Activated T-helper 2 cell treated with anti-CD3 and anti-CD28 coated beads, Interferon-gamma antibody, Interleukin-2, Interleukin-4, amounts not matched to agents 10 μg/mL and 5 μg/mL and 100 μg/mL, durations not matched to agents 14 hours and 24 hours and 36 hours (primary cell): ENCODE data around the gene SMYD3. TPM values are rescaled to one million over a fixed set of nuclear protein-coding genes. Genes with fewer than 3 reads are reported as not detected.
"Not testable (repeated sequence)": the region's sequence is repeated elsewhere in the genome, so short reads cannot be mapped to it uniquely, and the experiment has no call there.

Source experiments
- DNase-seq: peaks from one replicate; pipeline ENCODE4 v3.0.0; 2021; ENCODE audit warnings: low spot score
- H3K27ac Mint-ChIP-seq: one replicate; pipeline ENCODE4 v1.8.0; 2021; ENCODE audit warnings: mixed read lengths
- H3K27me3 Mint-ChIP-seq: one replicate; pipeline ENCODE4 v1.8.0; 2021; ENCODE audit warnings: low read depth, mixed read lengths
- H3K36me3 Mint-ChIP-seq: one replicate; pipeline ENCODE4 v1.8.0; 2021; ENCODE audit warnings: low read depth, mixed read lengths
- H3K4me1 Mint-ChIP-seq: one replicate; pipeline ENCODE4 v1.8.0; 2021; ENCODE audit warnings: low read depth, mixed read lengths
- H3K4me3 Mint-ChIP-seq: one replicate; pipeline ENCODE4 v1.8.0; 2021; ENCODE audit warnings: low read depth, mild to moderate bottlenecking, moderate library complexity, mixed read lengths
- H3K9me3 Mint-ChIP-seq: one replicate; pipeline ENCODE4 v1.8.0; 2021; ENCODE audit warnings: mixed read lengths
- intact Hi-C: fragments of 100-400 bp; cut with micrococcal nuclease; formaldehyde crosslinking; loops from one replicate; pipeline ENCODE4 v1.15.1; 2023
- total RNA-seq: library from RNA; stranded (reverse); gene quantifications from 2 replicates; pipeline ENCODE4 v1.2.3, GENCODE V29; 2022

SMYD3 gene
- total RNA-seq, 1 donor from 2014 or later = 24.1 TPM

DNA sequence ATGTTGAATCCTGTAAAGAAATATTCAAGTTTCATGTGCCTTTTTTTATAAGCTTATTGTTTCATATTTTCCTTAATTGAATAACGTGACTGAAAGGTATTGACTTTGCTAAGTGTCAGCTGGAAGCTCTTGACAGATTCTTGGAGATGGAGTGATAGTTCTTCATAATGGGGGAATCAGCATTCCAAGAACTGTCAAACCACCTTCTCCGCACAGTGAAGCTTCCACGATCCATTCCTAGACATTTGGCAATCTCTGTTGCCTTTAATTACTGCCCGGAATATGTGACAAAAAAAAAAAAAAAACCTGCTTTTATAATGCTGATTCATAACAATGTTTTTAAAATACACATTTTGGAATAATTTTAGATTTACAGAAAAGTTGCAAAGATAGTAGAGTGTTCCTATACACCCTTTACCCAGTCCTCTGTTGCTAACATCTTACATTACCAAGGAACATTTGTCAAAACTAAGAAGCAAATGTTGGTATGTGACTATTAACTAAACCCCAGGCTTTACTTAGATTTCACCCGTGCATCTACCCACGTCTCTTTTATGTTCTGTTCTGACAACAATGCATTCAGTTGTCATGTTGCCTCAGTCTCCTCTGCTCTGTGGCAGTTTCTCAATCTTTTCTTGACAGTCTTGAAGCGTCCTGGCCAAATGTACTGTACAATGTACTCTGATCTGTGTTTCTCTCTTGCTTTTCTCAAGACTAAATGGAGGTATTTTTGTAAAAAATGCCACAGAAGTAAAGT, 674.1 kb downstream of the SMYD3 start:
- intact Hi-C loops = no loop called here
- Mint-ChIP-seq H3K4me1 (no peaks in the 10 kb centered on the region), H3K4me3 (no peak overlapping the region), H3K9me3 (no peaks in the 10 kb centered on the region), H3K27ac (no peak overlapping the region), H3K36me3 (no peaks in the 10 kb centered on the region), H3K27me3 (no peaks in the 10 kb centered on the region)
- no peak for DNase-seq

DNA sequence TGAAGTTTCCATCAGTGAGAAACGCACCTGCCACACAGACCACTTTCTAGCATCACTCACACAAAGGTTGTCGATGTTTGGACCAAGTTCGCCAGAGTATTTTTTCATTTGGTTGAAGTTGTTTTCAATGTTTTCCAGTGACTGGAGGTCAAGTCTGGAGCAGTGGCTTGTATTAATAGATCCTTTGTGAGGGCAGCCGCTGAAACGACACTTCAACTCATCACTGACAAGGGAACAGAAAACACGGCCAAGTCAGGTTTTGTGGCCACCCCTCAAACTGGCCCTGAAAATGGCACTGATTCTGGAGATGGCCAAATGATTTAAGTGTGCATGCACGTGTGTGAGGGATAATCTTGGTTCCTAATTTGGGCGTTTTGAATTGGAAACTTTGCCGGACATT, 675.6 kb downstream of the SMYD3 start:
- Mint-ChIP-seq H3K4me3 (no peak overlapping the region), H3K4me1 (no peaks in the 10 kb centered on the region)

DNA sequence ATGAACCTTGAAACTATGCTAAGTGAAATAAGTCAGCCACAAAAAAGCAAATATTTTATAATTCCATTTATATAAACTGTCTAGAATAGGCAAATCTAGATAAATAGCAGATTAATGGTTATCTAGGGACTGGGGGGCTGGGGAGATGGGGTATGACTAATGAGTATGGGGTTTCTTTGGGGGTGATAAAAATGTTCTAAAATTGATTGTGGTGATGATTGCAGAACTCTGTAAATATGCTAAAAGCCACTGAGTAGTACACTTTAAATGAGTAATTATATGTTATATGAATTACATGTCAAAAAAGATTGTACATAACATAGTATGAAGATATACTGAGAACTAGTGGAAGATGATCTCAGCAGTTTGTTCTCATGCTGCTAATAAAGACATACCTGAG, 677.3 kb downstream of the SMYD3 start:
- intact Hi-C loops = no loop called here
- Mint-ChIP-seq H3K27me3 (no peaks in the 10 kb centered on the region), H3K36me3 (no peaks in the 10 kb centered on the region), H3K4me1 (no peaks in the 10 kb centered on the region), H3K27ac (no peak overlapping the region), H3K4me3 (no peak overlapping the region), H3K9me3 (no peaks in the 10 kb centered on the region)
- no peak for DNase-seq

More for the DNA sequence above, 675.6 kb downstream of the SMYD3 start:
- intact Hi-C loops = no loop called here
- no peaks in the 10 kb centered on the region for H3K27me3 Mint-ChIP-seq
- no peaks in the 10 kb centered on the region for H3K36me3 Mint-ChIP-seq
- H3K27ac Mint-ChIP-seq = no peak overlapping the region
- H3K9me3 Mint-ChIP-seq = no peaks in the 10 kb centered on the region
- DNase-seq = no peak

DNA sequence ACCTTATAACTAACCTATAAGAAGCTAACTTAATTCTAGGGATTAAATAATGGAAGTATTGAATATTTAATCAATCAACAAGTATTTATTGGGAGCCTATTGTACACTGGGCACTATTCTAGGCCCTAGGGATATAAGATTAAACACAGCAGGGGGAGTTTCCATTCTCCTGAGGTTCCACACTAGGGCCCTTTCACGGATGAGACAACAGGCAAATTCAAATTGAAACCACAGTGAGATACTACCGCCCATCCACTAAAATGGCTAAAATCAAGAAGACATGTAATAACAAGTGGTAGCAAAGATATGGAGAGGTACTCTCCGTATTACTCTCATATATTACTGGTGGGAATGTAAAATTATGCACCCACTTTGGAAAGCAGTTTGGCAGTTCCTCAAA, 677.9 kb downstream of the SMYD3 start:
- intact Hi-C loops = no loop called here
- Mint-ChIP-seq H3K4me1 (no peaks in the 10 kb centered on the region), H3K36me3 (no peaks in the 10 kb centered on the region), H3K27ac (no peak overlapping the region), H3K9me3 (no peaks in the 10 kb centered on the region), H3K27me3 (no peaks in the 10 kb centered on the region), H3K4me3 (no peak overlapping the region)
- no peak for DNase-seq

DNA sequence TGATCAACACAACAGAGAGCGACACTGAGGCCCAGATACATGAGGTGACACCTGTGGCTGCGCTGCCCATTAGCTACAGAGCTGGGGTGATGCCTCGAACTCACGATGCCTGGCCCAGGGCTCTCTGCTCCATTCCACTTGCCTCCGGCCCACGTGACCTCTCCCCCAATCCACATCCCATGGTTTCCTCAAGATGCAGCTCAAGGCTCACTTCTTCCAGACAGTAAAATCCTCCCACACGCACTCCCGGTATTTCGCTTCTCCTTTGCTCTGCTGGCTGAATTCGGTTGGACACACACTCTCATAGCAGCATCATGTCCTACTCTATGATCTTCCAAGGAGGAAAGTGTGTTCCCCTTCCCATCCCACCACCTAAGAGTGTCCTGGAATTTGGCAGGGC, 679.8 kb downstream of the SMYD3 start:
- Mint-ChIP-seq H3K4me3 (no peak overlapping the region), H3K27me3 (no peaks in the 10 kb centered on the region), H3K36me3 (no peaks in the 10 kb centered on the region), H3K9me3 (no peaks in the 10 kb centered on the region), H3K4me1 (no peaks in the 10 kb centered on the region), H3K27ac (no peak overlapping the region)
- intact Hi-C loops = no loop called here
- no peak for DNase-seq

DNA sequence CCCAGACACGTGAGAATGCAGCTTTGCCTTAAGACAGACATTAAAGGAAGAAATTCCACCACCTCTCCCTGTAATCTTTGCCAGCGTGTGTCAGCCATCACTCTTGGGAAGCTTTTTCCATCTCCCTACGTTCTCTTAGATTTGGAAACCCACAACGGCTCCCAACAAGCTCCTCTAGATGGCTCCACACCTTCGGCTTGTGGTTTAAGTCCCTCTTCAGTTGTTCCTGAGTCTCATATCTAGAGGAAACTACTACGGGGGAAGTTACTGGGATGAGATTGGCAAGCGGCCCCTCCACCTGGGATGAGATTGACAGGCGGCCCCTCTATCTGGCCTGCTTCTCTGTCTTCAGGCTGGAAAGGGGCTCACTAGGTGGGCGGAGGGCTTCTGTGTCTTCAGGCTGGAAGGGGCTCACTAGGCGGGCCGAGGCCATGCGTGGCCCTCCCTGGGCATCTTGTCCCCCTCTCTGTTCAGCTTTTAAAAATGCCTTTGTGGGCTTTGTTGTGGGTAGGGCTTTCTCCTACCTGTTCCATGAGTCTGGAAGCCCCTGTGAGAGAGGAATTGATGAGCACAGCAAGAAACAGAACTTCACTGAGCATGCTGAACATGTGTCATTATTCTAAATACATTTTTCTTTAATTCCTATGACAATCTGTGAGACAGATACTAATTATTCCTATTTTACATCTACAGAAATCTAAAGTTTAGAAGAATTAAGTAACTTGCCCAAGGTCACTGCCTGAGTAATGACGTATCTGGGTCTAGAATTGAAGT, 681.8 kb downstream of the SMYD3 start:
- intact Hi-C loops = no loop called here
- no peak for DNase-seq
- H3K27ac Mint-ChIP-seq = no peak overlapping the region
- H3K36me3 Mint-ChIP-seq = no peaks in the 10 kb centered on the region
- no peaks in the 10 kb centered on the region for H3K4me1 Mint-ChIP-seq
- H3K4me3 Mint-ChIP-seq = no peak overlapping the region
- H3K27me3 Mint-ChIP-seq = no peaks in the 10 kb centered on the region
- H3K9me3 Mint-ChIP-seq = no peaks in the 10 kb centered on the region

DNA sequence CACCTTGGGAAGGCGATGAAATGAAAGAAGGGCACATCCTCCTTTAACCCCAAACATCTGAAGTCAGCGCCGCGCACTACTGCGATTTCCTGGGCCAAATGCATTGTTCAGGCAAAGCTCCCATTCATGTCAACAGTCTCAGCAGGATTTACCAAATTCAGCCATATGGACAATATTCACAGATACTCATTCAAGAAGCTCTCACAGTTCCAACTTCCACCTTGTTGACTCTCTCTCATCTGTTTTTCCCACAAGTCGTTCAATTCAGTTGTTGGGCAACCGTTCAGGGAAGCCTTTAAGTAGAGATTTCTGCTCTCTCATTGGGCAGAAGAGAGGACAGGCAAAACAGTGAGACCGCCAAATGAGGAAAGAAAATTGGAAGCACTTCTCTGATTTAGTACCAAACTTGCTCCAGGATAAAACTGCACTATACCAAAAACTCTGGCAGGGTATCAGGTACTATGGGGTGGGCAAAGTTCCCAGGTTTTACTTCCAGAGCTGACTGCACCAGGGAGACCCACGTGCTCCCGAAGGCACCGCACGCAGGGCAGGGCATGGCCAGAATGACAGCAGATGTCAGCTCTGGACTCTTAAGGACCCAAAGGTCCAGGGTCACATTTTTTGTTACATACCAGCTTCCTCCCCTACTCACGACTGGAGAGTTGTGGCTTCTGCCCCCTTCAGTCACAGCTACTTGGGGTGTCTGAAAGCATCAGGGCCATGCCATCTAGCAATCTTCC, 683.5 kb downstream of the SMYD3 start:
- H3K4me3 Mint-ChIP-seq = no peak overlapping the region

DNA sequence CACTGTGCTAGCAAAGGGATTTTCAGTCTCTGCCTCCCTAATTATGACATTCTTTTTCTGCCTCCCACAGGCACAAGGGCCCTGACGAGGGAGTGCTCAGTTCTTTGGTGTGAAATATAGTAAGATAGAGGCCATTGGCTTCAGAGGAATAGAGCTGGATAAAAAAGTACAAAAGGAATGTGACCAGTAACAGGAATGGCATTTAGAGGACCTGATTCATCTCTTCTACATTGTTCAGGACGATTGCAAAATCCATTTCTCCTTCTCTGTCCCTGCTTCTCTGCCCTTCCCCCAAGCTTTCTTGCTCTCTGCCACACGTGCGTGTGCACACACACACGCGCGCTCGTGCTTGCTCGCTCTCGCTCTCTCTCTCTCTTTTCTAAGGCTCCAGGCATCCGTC, 684.1 kb downstream of the SMYD3 start:
- Mint-ChIP-seq H3K4me3 (no peak overlapping the region), H3K9me3 (no peaks in the 10 kb centered on the region), H3K27ac (no peak overlapping the region), H3K4me1 (no peaks in the 10 kb centered on the region), H3K36me3 (no peaks in the 10 kb centered on the region), H3K27me3 (no peaks in the 10 kb centered on the region)
- DNase-seq = no peak
- intact Hi-C loops = no loop called here

More for the DNA sequence above, 683.5 kb downstream of the SMYD3 start:
- DNase-seq = no peak
- H3K27me3 Mint-ChIP-seq = no peaks in the 10 kb centered on the region
- no peak overlapping the region for H3K27ac Mint-ChIP-seq
- no peaks in the 10 kb centered on the region for H3K36me3 Mint-ChIP-seq
- H3K4me1 Mint-ChIP-seq = no peaks in the 10 kb centered on the region
- intact Hi-C loops = no loop called here
- no peaks in the 10 kb centered on the region for H3K9me3 Mint-ChIP-seq

DNA sequence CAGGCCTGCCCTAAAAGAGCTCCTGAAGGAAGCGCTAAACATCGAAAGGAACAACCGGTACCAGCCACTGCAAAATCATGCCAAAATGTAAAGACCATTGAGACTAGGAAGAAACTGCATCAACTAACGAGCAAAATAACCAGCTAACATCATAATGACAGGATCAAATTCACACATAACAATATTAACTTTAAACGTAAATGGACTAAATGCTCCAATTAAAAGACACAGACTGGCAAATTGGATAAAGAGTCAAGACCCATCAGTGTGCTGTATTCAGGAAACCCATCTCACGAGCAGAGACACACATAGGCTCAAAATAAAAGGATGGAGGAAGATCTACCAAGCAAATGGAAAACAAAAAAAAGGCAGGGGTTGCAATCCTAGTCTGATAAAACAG, 688.7 kb downstream of the SMYD3 start:
- H3K36me3 Mint-ChIP-seq = not testable (repeated sequence)

DNA sequence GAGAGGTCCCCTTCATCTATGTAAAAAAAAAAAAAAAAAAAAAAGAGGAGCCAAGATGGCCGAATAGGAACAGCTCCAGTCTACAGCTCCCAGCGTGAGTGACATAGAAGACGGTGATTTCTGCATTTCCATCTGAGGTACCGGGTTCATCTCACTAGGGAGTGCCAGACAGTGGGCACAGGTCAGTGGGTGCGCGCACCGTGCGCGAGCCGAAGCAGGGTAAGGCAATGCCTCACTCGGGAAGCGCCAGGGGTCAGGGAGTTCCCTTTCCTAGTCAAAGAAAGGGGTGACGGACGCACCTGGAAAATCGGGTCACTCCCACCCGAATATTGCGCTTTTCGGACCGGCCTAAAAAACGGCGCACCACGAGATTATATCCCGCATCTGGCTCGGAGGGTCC, 690.6 kb downstream of the SMYD3 start:
- intact Hi-C loops, DNase-seq, H3K27me3 Mint-ChIP-seq, H3K27ac Mint-ChIP-seq, H3K36me3 Mint-ChIP-seq, H3K4me3 Mint-ChIP-seq, H3K4me1 Mint-ChIP-seq, H3K9me3 Mint-ChIP-seq: not testable (repeated sequence)

More for the DNA sequence above, 688.7 kb downstream of the SMYD3 start:
- H3K9me3 Mint-ChIP-seq, H3K4me3 Mint-ChIP-seq, intact Hi-C loops, H3K27ac Mint-ChIP-seq, H3K4me1 Mint-ChIP-seq, DNase-seq, H3K27me3 Mint-ChIP-seq: not testable (repeated sequence)

DNA sequence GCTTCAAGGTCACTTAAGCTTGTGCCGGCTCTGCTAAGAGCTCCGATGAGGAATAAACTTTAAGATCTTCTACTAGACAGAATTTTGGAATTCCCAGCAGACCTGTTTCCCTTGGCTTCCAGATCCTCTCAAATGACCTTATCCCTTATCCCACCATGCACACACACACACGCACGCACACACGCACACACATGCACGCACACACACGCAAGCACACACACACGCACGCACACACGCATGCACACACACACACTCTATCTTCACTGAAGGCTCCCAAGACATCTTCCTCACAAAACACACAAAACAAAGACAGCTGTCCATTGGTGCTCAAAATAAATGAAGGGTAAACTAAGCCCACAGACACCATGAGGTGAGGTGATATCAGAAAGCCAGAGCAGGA, 692.4 kb downstream of the SMYD3 start:
- no peaks in the 10 kb centered on the region for H3K4me1 Mint-ChIP-seq
- H3K27ac Mint-ChIP-seq = no peak overlapping the region
- H3K9me3 Mint-ChIP-seq = no peaks in the 10 kb centered on the region
- no peaks in the 10 kb centered on the region for H3K27me3 Mint-ChIP-seq
- no peak overlapping the region for H3K4me3 Mint-ChIP-seq
- H3K36me3 Mint-ChIP-seq = no peaks in the 10 kb centered on the region
- intact Hi-C loops = no loop called here
- DNase-seq = no peak

DNA sequence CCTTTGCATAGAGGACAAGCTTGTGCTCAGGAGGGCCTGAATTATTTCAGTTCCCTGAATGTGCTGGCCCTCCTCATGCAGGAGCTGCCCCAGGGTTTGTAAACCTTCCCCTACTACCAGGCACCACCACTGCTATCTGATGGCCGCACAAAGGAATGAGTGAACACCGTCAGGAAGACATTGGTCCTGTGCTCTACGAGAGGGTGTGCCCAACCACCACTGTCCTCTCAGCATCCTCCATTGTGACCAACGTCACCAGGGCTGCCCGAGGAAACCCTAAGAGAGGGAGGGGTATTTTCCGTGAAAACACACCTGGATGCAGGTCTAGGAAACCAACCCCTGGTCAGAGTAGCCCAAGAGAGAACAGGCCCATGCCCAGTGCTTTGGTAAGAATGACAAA, 694.8 kb downstream of the SMYD3 start:
- peaks cover 5% of the 10 kb centered on the region for H3K4me1 Mint-ChIP-seq
- H3K9me3 Mint-ChIP-seq = no peaks in the 10 kb centered on the region
- H3K4me3 Mint-ChIP-seq = no peak overlapping the region
- intact Hi-C loops = no loop called here
- no peaks in the 10 kb centered on the region for H3K36me3 Mint-ChIP-seq
- H3K27ac Mint-ChIP-seq = no peak overlapping the region
- DNase-seq = no peak
- H3K27me3 Mint-ChIP-seq = no peaks in the 10 kb centered on the region

DNA sequence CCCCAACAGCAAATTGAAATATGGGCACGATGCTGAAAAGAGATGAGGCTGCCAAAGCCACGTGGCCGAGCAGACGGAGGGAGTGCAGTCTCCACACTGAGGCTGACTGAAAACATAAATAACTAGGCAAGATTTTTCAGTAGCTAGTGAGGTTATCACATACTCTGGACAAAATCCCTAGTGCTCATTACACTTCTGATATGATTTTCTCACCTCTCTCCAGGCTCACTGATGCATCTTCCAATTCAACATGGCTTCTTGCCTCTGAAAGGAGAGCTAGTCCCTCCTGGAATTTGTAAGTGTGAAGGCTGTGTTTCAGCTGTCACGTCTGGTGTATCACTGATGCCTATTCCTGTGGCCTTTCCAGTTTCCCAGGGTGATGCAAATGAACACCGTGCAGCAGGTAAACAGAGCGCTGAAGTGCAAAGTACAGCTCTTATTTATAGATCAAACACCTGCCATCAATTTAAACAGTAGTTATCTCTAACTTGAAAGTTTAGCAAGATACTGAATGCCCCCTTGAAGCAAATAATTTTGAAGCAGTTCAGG, 696.2 kb downstream of the SMYD3 start:
- intact Hi-C loops = no loop called here
- H3K4me3 Mint-ChIP-seq = no peak overlapping the region
- DNase-seq = no peak
- H3K36me3 Mint-ChIP-seq = no peaks in the 10 kb centered on the region
- no peak overlapping the region for H3K27ac Mint-ChIP-seq
- H3K27me3 Mint-ChIP-seq = no peaks in the 10 kb centered on the region
- no peaks in the 10 kb centered on the region for H3K9me3 Mint-ChIP-seq
- H3K4me1 Mint-ChIP-seq = peaks cover 8% of the 10 kb centered on the region
